HG03060 (cell line): ENCODE data around the gene C1QTNF9B.
"Not testable (repeated sequence)": the region's sequence is repeated elsewhere in the genome, so short reads cannot be mapped to it uniquely, and the experiment has no call there.

Source experiments
- ATAC-seq: cut with Tn5 transposase; IDR thresholded peaks from one replicate; pipeline ENCODE4 v1.9.1; 2021; ENCODE audit warnings: low read depth, moderate number of reproducible peaks; ENCODE audit not compliant: unreplicated experiment

The C1QTNF9B gene

GRCh38 chr13:23897452-23897919 lies at the start of gene C1QTNF9B:
Gene C1QTNF9B (minus strand): TSS chr13:23897502.
- not testable (repeated sequence) for ATAC-seq

DNA sequence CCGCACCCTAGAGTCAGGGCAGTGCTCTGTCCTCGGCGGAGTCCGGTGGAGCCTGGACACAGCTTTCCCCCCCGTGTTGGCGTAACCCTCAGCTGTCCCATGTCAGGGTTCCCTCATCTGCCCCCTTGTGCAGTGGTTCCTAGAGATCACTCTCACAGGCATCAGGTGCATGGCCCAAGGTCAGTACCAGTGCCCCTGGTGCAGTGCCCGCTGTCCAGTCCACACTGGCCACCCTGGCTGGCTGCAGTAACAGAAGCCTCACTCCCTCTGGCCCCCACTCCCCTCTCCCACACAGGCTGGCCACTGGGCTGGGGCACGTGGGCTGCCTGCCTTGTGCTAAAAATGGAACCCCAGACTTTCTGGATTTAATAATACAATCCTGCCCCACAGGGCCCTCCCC lies 49.6 kb upstream of the C1QTNF9B start:
- no peak for ATAC-seq

- no peak for ATAC-seq
These were observed 48.8 kb upstream of the C1QTNF9B start for GRCh38 chr13:23946067-23946466.

GRCh38 chr13:23945612-23946011 lies 48.3 kb upstream of the C1QTNF9B start:
- ATAC-seq = no peak

- ATAC-seq = no peak
These were observed 43.9 kb upstream of the C1QTNF9B start for GRCh38 chr13:23941211-23941610.

GRCh38 chr13:23939666-23940065 lies 42.4 kb upstream of the C1QTNF9B start:
- not testable (repeated sequence) for ATAC-seq

GRCh38 chr13:23934520-23934919 lies 37.2 kb upstream of the C1QTNF9B start:
- ATAC-seq = no peak

GRCh38 chr13:23928985-23929384 lies 31.7 kb upstream of the C1QTNF9B start:
- ATAC-seq = no peak

GRCh38 chr13:23923031-23923430 lies 25.7 kb upstream of the C1QTNF9B start:
- no peak for ATAC-seq

- ATAC-seq = no peak
These were observed 25.0 kb upstream of the C1QTNF9B start for GRCh38 chr13:23922005-23922932.

- ATAC-seq = no peak
These were observed 24.2 kb upstream of the C1QTNF9B start for GRCh38 chr13:23921451-23921888.

GRCh38 chr13:23919006-23919405 lies 21.7 kb upstream of the C1QTNF9B start:
- ATAC-seq = no peak

DNA sequence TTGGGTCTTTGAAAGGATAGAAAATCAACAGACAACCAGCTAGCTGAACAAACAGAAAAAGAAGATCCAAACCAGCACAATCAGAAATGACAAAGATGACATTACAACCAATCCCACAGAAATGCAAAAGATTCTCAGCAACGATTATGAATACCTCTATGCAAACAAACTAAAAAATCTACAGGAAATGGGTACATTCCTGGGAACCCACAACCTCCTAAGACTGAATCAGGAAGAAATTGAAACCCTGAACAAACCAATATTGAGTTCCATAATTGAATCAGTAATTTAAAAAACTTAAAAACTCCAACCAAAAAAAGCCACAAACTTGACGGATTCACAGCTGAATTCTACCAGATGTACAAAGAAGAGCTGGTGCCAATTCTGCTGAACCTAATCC lies 20.9 kb upstream of the C1QTNF9B start:
- no peak for ATAC-seq

DNA sequence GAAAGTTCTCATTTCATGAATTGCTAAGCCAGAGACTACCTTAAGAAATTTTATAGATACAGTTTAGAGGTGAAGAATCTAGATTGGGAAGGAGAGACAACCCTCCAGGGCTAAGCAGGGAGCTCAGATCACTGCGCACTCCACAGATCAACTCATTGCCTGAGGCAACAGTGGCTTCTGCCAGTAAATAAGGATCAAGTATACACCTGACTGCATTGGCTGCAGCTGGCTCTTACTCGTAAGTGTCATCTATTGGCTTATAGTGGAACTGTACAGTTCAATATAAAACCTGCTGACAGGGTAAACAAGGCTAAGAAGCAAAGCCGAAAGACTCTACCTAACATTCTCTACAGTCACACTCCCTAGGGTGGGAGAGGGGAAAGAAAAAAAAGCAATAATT lies 18.0 kb upstream of the C1QTNF9B start:
- ATAC-seq = no peak

- no peak for ATAC-seq
These were observed 15.2 kb upstream of the C1QTNF9B start for GRCh38 chr13:23912469-23912868.

DNA sequence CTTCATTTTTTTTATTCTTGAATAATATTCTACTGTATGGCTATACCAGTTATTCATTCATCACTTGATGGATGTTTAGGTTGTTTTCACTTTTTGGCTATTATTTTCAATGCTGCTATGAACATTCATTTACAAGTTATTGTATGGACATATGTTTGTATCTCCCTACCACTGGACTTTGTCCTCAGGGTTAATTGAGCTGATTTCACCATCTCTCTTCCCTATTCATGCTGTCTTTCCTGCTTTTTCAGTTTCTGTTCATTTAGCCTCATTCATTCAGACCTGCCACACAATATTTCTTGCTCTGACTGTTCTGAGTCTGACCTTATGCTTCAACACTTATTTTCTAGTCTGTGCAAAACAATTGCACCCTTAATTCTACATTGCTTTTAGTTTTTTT lies 12.3 kb upstream of the C1QTNF9B start:
- ATAC-seq = no peak

DNA sequence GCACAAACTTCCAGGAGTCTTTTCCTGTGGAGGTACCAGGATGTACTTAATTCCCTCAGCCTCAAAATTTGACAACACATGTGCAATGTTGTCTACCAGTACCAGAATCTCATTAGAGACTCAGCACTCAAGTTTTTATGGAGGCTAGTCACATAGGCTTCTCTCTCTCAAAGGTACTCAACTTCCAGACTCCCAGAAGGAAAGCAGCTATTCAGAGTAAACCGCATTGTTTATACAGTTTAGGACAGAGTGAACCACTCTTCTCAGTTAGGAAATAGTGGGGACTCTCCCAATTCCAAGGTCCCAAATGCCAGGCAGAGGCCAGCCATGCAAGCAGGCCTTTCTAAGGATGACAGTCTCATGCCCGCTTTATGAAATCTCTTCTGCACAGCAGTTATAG lies 8.5 kb upstream of the C1QTNF9B start:
- no peak for ATAC-seq

DNA sequence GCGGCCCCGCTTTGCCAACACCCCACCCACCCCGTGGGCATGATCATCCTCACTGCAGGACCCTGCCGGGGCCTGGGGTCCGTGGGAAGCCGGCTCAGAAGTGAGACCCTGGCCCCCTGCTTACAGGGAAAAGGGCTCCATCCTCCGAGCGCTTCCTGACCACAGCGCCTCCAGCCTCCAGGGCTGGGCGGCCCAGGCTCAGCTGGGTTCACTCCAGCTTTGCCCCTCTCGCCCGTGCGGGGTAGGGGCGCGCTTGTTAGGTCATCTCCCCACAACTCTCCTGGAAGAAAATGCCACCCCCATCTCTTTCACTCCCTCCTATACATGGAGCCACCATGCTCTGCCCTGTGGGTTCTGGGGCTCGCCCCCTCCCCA lies 6.6 kb upstream of the C1QTNF9B start:
- ATAC-seq = no peak

- no peak for ATAC-seq
These were observed 5.9 kb upstream of the C1QTNF9B start for GRCh38 chr13:23902975-23903905.

DNA sequence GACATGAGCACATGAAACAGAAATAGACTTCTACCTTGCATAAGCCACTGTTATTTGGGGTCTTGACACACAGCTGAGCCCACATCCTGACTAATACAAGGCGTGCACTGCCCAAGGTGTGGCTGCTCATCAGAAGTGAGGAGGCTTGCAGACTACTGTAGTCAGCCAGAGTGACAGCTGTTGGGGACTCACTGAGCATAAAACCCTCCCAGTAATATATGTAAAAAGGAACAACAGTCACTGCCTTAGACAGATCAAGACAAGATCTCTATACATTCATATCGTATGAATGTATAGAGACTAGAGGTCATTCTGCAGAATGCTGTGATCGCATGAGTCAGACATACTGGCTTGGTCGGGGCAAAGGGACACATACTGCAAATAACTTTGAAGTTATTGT lies 4.1 kb upstream of the C1QTNF9B start:
- no peak for ATAC-seq

DNA sequence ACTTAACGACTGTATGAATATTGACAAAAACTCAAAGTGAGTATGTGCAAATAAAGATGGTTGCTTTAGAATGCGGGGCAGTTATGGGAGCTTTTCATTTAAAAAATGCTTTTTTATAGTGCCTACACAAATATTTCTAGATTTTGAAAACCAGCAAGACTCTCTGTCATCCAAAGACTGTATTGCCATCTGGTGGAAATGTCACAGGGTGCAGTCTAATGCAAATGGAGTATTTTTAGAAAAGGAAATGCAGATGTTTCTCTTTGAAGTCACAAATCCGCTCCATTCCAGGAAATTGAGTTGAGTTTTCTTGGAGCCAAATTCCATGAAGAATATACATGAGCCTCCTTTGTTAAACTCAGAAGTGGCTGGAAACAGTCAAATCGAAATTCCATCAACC lies 2.3 kb upstream of the C1QTNF9B start:
- ATAC-seq = no peak
